K562 (cell line): Measurements from ENCODE around the gene TPMT. TPM values are rescaled to one million over a fixed set of nuclear protein-coding genes. Genes with fewer than 3 reads are reported as not detected.

Experiments
- ATF6 ChIP-seq: sonication (generic); formaldehyde crosslinking; IDR thresholded peaks from 2 replicates; pipeline ENCODE4 v1.4.0; 2020; ENCODE audit warnings: mild to moderate bottlenecking, missing genetic modification reagents
- CREB5 ChIP-seq: fragments of 250-450 bp; sonication (Bioruptor Pico); IDR thresholded peaks from 2 replicates; pipeline ENCODE4 v1.5.0; 2020; ENCODE audit warnings: mild to moderate bottlenecking
- E2F6 ChIP-seq, 2 experiments: IDR thresholded peaks; 2 replicates each; pipeline ENCODE4 v1.6.1; 2011; ENCODE audit warnings: borderline replicate concordance in 1 of 2, control low read depth in 1 of 2, low read depth in 1 of 2, low read length in 1 of 2, mild to moderate bottlenecking in 1 of 2, mixed read lengths in 1 of 2, moderate library complexity in 1 of 2; ENCODE audit not compliant: insufficient read depth in 1 of 2, insufficient read length in 1 of 2, poor library complexity in 1 of 2, severe bottlenecking in 1 of 2; ENCODE audit errors: extremely low read depth in 1 of 2
- ETS1 ChIP-seq: conservative IDR thresholded peaks from 2 replicates; pipeline ENCODE4 v1.6.1; 2011; ENCODE audit warnings: low read depth, mild to moderate bottlenecking, low read length; ENCODE audit not compliant: control insufficient read depth
- EWSR1 ChIP-seq: fragments of 450-650 bp; IDR thresholded peaks from 2 replicates; pipeline ENCODE4 v1.6.1; 2018; ENCODE audit warnings: borderline replicate concordance, mild to moderate bottlenecking, low read depth, moderate library complexity; ENCODE audit not compliant: partially characterized antibody
- HDAC1 ChIP-seq, 2 experiments: fragments of 450-650 bp; IDR thresholded peaks; 2 replicates each; pipeline ENCODE4 v1.6.1; 2016 to 2017; ENCODE audit warnings: inconsistent platforms in 1 of 2, mild to moderate bottlenecking in 1 of 2, moderate library complexity in 1 of 2
- MAX ChIP-seq: sonication (generic); formaldehyde crosslinking; IDR thresholded peaks from 2 replicates; pipeline ENCODE4 v1.9.0; 2022; ENCODE audit warnings: mild to moderate bottlenecking, missing genetic modification reagents
- RB1 ChIP-seq: fragments of 450-650 bp; IDR thresholded peaks from 2 replicates; pipeline ENCODE4 v1.6.1; 2017; ENCODE audit warnings: low read depth, mild to moderate bottlenecking
- SMAD1 ChIP-seq: fragments of 150-350 bp; IDR thresholded peaks from 2 replicates; pipeline ENCODE4 v1.6.1; 2014; ENCODE audit warnings: low read length, low read depth; ENCODE audit not compliant: partially characterized antibody
- TOE1 ChIP-seq, 2 experiments: fragments of 450-650 bp in 1 of 2; sonication (generic) in 1 of 2; formaldehyde crosslinking in 1 of 2; IDR thresholded peaks; 2 replicates each; pipeline versions ENCODE4 v1.7.1 to v1.8.0; 2016 to 2022; ENCODE audit warnings: borderline replicate concordance in 2 of 2, mild to moderate bottlenecking in 2 of 2, antibody characterized with exemption in 1 of 2, inconsistent platforms in 1 of 2, low read depth in 1 of 2, missing genetic modification reagents in 1 of 2, moderate library complexity in 1 of 2
- ZNF165 ChIP-seq: fragments of 250-450 bp; sonication (Bioruptor Pico); IDR thresholded peaks from 2 replicates; pipeline ENCODE4 v1.4.0; 2020; ENCODE audit warnings: borderline replicate concordance
- ZNF280A ChIP-seq: fragments of 450-650 bp; IDR thresholded peaks from 2 replicates; pipeline ENCODE4 v1.6.1; 2018; ENCODE audit warnings: mild to moderate bottlenecking, low read depth; ENCODE audit not compliant: partially characterized antibody
- ZNF507 ChIP-seq: conservative IDR thresholded peaks from 2 replicates; pipeline ENCODE4 v1.6.1; 2017; ENCODE audit warnings: missing genetic modification characterization, missing compliant biosample characterization
- polyA plus RNA-seq, 8 experiments: library from polyadenylated mRNA; depleted of rRNA in 4 of 8; stranded (reverse) in 5 of 8; unstranded in 3 of 8; fragments of >200 nt; fragmentation: Nextera tagmentation in 2 of 8; fragmentation: Illumina TruSeq in 1 of 8; extraction: Ambion mirVana in 2 of 8; extraction: Trizol in 1 of 8; gene quantifications; 2 replicates each; pipeline versions ENCODE4 v1.2.1 to v1.2.3, GENCODE V29; 2011 to 2014; ENCODE audit warnings: inconsistent platforms in 1 of 8, missing spikeins in 1 of 8
- total RNA-seq, 7 experiments: library from RNA; depleted of rRNA in 6 of 7; stranded (reverse); fragments of >200 nt in 6 of 7; fragmentation: Illumina TruSeq in 2 of 7; extraction: Trizol in 2 of 7; gene quantifications; 2 replicates each; pipeline versions ENCODE4 v1.2.1 to v1.2.3, GENCODE V29; 2011 to 2021; ENCODE audit warnings: low replicate concordance in 1 of 7

TPMT gene
- total and polyA plus RNA-seq, 9 of the 15 experiments (the other 6 are each of a cell fraction or from before 2014, with no cell fraction given), result 24.2 to 67.4 (median 46.5) TPM

GRCh38 chr6:18155150-18155863 lies 430 bp upstream of the TPMT start, which contains the start of gene KDM1B (continued):
- TF ChIP-seq ETS1 (no peak), MAX (CRISPR knock-in tag) (peak; percentile 40; the same call in 1 of the 2 replicates), RB1 (peak; percentile 84; the same call in 1 of the 2 replicates), E2F6 (IDR thresholded peaks at IDR 0.05; ENCODE audit: borderline replicate concordance in 1 of 2, extremely low read depth in 1 of 2, insufficient read depth in 1 of 2, insufficient read length in 1 of 2, low read depth in 1 of 2, low read length in 1 of 2, poor library complexity in 1 of 2, severe bottlenecking in 1 of 2) (peak in 1 of 2 experiments; percentile 67), TOE1 (IDR thresholded peaks at IDR 0.05; ENCODE audit: borderline replicate concordance) (no peak), TOE1 (CRISPR knock-in tag; IDR thresholded peaks at IDR 0.05; ENCODE audit: borderline replicate concordance, low read depth) (no peak), ZNF165 (CRISPR knock-in tag) (0 out of 2 replicates have a peak, but pooled peaks have one; percentile 61), ATF6 (CRISPR knock-in tag) (0 out of 2 replicates have a peak, but pooled peaks have one; percentile 39), SMAD1 (no peak), ZNF507 (tag) (no peak), ZNF280A (no peak), CREB5 (CRISPR knock-in tag) (no peak), EWSR1 (no peak), HDAC1 (IDR thresholded peaks at IDR 0.05) (peak in 1 of 2 experiments; percentile 59; a peak in 2 of 4 replicates)
